HG02642 (cell line): ENCODE data around the gene MYB.

Source experiments
- ATAC-seq: cut with Tn5 transposase; IDR thresholded peaks from one replicate; pipeline ENCODE4 v1.9.1; 2021; ENCODE audit warnings: mild to moderate bottlenecking; ENCODE audit not compliant: unreplicated experiment, poor library complexity

Gene MYB

DNA sequence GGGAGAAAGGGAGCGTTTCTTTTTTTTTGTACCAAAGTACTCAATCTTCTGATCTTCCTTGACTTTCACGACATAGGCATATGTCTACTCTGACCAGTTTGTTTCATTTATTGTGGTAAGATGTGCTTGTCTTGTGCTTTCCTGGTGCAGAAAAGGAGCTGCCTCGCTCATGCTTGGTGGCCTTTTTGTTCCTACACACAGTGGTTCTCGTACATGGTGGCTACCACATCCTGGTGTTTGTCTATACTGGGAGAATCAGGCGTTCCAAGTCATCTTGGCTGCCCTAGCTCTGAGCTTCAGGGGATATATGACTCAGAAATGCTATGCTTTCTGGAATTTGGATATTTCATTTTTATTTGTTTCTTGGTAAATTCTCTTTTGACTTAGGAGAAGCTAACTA, 31.8 kb downstream of the MYB start:
- no peak for ATAC-seq

DNA sequence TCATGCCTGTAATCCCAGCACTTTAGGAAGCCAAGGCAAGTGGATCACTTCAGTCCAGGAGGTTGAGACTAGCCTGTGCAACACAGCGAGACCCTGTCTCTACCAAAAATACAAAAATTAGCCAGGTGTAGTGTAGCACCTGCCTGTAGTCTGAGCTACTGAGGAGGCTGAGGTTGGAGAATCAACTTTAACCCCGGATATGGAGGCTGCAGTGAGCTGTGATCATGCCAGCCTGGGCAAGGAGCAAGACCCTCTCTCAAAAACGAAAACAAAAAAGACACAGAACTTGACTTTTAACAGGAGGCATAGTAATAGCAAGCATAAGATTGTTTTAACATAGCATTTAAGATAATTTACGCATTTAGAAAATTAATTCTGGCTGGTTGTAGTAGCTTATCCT, 32.5 kb downstream of the MYB start:
- ATAC-seq = no peak

DNA sequence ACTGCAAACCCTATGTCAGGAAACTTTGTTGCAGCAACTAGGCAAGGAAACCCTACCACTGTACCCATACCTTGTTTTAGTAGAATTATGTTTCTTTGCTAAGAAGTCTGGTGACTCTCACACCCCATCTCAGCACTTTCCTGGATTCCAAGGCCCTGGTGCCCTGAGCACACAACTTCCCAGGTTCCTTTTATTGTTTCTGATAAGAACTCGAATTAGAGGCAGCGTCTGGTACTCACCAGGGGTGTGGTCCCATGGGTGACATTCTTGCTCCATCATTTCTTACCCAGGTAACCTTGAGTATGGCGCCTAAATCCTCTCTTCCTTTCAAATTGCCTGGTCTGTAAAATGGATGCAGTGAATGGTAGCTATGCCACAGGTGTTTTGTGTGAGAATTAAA, 34.1 kb downstream of the MYB start:
- ATAC-seq = no peak

DNA sequence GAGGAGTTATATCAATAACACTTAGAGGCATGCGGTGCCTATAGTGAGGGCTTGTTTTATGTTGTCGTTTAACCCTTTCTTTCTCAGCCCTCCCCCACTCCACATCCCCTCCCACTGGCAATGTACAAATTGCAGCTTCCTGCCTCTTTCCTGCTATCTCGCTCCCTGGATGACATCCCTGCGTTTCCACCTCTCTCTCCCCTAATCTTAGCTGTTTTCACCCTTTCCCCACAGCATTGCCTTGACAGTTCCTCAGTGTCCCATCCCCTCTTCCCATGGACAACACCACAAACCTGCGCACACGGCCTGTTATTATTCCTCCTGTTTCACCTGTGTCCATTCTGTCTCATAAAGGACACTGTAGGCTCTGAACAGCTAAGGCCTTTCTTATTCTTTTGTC, 34.5 kb downstream of the MYB start:
- ATAC-seq = no peak

DNA sequence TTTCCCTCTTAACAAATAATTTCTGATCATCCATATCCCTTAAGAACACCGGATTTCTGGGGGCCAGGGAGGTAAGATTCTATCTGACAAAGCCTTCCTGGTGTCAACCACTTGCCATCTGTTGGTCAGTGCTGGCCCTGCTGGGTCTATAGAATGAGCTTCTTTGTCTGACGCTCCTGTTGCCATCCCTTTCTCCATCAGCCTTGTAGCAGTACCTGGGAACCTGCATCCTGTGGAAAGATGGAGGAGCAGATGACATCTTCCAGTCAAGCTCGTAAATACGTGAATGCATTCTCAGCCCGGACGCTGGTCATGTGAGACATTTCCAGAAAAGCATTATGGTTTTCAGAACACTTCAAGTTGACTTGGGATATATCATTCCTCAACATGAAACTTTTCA, 36.6 kb downstream of the MYB start:
- ATAC-seq = no peak

DNA sequence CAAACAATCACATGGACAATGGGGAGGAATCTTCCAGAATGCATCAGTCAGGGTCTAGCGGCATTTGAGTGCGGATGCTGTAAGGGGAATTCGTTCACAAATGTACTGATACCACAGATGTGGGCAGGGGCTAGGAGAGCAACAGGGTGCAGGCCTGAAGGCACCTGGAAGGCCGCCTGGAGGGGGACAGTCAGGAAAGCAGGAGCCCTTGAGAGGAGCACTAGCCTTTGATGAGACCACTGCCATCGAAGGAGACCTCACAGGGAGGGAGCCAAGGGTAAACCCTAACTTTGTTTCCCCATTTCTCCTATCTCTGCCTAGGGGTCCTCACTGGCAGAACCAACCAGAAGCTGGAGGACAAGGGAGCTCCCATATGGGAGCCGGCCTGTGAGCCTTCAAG, 38.2 kb downstream of the MYB start:
- ATAC-seq = no peak

DNA sequence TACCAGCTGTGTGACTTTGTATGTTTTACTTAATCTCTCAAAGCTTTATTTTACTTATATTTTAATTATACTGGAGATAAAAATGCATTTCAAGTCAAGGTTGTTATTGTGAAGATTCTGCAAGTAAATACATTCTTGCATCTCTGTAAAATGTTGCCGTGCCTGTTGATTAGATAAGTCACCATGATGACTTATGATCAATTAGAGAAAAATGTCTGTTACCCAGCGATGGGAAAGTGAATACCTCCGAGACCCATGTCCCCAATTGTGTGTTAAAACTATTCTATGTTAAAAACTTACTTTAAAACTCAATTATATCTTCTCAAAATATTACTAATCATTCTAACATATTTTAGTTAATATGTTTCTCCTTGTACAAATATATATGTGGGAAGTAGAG, 39.9 kb downstream of the MYB start:
- ATAC-seq = no peak

DNA sequence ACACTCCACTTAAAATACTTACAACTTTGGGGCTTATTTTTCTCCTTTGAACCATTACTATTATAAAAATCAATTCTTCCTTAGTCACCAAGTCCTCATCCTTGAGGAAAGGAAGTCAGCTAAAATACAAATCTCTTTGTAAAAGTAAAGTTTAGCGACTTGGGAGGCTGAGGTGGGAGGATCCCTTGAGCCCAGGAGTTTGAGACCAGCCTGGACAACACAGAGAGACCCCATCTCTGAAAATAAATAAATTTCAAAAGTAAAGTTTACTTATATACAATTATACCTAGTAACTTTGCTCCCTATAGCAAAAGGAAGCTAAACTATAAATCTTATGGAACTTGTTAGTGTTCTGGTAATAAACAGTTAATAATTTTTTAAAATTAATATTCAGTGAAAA, 40.4 kb downstream of the MYB start:
- no peak for ATAC-seq

DNA sequence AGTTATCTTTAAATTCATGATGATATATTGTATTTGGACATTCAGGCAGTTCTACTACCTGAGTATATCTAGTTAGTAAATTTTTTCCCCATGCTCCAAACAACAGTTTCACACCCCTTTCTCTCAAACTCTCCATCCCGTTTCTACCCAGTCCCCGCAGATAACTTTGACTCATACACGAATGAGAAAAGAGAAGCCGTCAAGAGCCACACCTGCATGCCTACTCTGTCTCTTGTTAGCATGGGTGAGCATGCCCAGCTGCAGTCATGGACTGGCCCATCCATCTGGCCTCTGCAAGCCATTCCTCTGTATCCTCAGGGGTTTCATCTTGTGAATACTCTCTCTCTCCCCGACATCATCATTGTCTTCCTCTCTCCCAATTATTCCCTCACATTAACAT, 41.5 kb downstream of the MYB start:
- ATAC-seq = peak; percentile 32

DNA sequence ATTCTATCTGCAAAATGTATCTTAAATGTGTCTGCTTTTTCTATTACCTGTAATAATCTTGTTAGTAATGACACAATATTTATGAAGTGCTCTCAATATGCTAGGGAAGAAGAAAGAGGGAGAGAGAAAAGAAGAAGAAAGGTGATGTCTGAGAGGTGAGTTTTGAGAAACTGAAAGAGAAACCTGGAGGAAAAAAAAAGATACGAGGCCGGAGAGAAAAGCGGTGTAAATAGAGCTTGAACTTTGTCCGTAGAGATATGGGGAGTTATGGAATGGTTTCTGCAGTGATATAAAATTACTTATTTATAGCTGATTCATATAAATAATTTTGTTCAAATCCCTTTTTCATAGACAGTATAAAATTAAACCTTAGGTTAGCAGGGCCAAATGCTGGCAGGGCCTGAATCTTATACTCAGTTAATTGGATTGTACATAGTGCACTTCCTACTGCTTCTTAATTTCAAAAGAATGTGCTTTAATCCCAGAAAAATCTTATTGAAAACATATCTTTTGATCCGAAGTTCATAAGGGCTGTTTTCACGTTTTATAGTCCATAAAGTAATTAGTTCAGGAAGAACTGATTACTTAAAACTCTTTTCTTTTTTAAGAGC, 43.0 kb downstream of the MYB start:
- no peak for ATAC-seq

DNA sequence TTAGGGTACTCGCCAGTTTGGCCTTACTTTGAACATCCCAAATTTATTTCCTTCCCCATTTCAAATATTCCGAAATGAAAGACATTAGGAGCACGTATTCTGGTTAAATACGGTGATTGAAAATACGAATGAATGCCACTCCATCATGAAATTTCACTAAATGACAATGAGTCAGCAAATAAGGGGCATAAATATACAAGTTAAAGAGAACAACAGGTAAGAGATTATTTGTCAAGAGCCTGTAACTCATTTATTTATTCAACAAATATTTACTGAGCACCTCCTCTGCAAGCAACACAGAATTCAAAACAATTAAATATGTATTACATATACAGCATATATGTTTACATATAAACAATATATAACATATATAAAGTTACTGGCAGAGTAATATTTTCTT, 44.8 kb downstream of the MYB start:
- no peak for ATAC-seq

DNA sequence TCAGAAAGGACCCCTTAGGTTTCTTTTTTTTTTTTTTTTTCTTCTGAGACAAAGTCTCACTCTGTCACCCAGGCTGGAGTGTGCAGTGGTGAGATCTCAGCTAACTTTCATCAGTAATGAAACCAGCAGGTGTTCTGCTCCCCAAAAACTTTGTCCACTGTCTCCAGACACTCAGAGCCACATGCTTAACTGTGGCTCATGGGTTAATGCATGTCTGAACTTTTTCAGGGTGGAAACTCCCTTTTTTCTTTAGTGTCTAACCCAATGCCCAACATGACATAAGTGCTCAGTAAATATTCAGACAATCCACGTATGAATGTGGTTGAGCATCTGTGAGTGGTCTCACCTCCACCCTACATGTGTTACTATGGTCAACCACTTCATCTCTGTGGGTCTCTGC, 45.4 kb downstream of the MYB start:
- peak; percentile 81 for ATAC-seq

DNA sequence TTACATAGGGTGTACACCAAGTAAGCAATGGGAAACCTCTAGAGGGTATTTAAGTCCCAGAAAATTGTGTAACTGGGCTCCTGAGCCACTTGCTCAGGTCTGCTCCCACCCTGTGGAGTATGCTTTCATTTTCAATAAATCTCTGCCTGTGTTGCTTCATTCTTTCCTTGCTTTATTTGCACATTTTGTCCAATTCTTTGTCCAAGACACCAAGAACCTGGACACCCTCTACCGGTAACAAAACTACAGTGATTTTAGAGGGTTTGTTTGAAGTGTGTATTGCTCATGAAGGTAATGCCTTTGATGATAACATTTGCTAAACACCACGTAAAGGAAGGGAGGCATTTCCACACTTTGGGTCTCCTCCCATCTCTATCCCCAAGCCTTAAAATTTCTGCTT, 46.2 kb downstream of the MYB start:
- no peak for ATAC-seq

DNA sequence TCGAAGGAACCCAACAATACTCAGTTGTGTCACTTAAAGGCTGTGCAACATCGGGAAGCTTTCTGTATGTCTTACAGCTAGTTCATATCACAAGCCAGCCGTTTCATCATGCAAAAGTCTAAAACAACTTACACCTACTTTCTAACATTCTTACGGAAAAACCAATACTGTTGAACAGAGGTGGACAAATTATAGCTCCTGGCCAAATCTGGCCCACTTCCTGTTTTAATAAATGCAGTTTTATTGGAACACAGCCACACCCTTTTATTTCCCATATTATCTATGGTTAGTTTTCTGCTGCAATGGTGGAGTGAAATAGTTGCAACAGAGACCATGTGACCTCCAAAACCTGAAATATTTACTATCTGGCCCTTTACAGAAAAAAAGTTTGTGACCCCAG, 46.6 kb downstream of the MYB start:
- ATAC-seq = no peak

DNA sequence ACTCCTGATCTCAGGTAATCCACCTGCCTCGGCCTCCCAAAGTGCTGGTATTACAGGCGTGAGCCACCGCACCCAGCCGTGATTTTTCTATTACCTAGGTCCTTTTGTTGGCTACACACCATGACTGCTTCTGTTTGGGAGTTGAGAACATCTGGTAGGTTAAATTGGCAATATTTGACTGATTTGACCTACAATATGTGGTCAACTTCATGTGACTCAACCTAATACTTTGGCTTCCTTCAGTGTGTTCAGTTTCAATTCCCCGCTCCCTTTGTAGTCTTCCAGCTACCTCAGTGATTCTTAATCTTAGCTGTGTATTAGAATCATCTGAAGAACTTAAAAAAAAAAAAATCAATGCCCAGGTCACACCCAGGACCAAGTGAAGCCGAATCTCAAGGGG, 47.4 kb downstream of the MYB start:
- ATAC-seq = peak; percentile 33

DNA sequence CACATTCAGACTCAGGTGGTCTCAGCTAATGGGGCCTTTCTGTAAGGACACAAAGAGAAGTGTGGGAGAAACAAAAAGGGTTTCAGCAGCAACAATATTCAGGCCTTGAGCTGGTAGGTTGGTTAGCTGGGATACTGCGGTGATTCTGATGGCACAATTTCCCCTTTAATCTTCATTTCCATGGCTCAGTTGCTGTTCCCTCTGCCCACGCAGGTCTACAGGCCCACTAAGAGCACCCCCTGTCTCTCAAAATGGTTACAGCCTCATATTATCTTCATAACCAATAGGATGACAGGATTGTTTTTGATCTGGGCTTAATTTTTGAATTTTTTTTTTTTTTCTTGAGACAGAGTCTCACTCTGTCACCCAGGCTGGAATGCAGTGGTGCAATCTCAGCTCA, 48.9 kb downstream of the MYB start:
- ATAC-seq = no peak

DNA sequence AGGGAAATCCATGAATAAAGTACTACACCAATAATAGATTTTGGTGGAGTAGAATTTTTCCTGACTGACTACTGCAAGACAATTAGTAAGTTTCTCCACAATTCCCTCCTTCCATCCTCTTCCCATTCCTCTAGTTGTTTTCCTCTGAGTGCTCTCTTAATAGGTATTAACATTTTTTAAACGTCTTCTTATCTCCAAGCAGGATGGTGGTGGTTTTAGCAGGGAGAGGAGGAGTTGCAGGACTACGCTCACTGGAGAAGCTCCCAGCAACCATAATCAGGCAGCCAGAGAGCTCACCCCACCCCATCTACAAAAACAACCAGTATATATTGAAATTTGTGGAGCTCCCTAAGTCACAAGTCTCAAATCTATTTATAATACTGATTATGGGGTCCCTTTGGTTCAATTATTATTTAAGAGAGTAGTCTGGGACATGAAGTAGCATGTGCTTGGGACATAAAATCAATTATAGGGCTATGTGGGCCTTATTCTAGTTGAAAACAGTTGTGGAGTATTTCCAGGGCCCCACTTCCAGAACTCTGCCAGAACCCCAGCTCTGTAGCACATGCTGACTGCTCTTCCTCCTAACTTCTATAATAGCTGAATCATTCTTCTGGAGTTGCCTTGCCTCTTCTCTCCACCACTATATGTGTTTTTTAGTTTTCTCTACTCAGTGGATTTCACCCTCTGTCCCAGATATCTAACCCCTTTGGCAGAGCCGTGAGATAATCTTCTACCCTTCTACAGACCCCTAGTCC, 49.8 kb downstream of the MYB start:
- no peak for ATAC-seq

DNA sequence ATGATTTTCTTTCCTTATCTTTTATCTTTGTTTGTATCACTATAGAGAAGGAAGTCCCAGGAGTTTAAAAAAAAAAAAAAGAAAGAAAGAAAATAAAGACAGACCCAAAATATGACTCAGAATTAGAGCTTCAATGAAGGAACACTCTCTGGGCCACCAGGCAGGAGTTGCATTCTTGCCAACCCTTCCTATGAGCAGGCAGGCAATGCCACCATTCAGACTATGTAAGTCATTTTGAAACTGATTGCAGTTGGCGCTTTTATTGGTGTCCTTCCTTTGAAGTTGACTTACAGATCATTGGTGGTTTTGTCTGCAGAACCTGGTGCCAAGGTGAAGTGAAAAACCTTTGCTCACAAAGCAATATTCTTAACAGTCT, 50.3 kb downstream of the MYB start:
- no peak for ATAC-seq

DNA sequence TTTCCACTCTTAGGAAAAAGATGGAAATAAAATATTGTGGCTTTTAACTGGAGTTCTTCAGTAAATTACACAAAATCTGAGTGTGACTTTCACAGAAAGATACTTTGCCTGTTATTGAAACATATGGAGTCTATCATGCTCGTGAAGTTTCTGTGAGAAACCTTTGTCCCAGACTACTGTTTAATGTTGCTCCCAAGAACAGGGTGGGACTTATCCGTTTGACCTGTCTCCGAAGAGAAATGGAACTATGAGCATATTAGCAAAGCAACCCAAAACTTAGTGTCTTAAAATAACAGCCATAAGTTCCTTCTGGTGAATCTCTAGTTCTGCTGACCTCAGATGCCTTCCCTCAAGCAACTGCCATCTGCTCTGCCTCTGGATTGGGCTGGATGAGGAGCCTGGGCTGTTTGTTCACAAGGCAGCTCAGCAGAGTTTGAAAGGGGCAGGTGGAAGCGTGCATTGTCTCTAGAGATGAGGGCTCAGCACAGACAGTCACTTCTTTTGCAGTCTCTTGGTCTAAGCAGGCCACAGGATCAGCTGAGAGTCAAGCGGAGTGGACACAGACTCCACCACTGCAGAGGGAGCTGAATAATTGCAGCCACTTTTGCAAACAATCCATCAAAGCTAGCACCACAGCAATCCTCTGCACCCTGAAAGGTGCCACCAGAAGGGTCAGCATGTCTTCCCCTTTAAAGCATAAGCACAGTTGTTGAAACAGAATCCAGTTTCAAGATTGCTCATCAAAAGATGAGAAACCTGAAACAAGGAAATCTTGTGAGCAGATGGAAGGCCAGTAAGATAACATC, 52.8 kb downstream of the MYB start:
- ATAC-seq = peak; percentile 65

DNA sequence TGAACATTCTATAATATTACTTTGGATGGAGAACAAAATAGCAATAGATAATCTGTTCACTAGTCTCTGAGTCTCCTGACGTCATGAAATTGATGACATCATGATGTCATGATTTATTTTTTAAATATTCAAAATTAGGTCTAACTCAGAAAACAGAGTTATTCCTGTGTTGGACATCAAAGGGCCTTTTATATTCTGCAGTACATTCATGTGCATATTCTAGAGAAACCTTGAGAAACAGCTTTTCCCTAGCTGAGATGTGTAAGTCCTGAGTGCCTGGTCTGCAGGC, 53.3 kb downstream of the MYB start:
- no peak for ATAC-seq

DNA sequence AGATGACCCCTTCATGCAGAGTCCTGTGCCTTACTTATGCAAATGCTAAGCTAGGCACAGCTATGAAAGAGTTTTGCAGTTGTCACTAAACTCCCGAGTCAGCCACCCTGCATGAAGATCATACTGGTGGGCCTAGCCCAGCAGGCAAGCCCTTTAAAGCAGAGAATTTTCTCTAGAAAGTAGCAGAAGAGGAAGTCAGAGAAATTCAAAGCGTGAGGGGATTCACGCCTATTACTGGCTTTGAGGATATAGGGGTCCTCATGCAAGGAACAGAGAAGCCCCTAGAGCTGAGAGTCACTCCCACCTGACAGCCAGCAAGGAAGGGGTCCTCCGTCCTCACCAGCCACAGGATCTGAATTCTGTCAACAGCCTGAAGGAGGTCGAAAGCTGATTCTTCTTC, 54.6 kb downstream of the MYB start:
- no peak for ATAC-seq

DNA sequence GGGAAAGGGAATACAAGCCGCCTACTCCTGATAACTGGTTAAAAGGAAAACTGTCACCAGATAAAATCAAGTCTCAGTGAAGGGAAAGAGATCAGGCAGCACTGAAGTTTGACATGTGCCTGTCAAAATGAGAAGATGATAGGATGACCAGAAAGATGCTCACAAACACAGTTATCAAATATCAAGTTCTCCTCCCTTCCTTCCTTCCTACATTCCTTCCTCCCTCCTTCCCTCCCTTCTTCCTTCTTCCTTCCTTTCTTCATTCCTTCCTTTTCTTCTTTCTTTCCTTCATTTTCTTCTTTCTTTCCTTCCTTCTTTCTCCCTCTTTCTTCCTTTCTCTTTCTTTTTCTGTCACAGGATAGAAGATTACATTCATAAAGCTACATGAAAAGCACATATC, 55.2 kb downstream of the MYB start:
- ATAC-seq = no peak
